Chondrocyte (in vitro differentiated cells): ENCODE results near the gene KRT81. TPM values are rescaled to one million over a fixed set of nuclear protein-coding genes. Genes with fewer than 3 reads are reported as not detected.
"Not testable (repeated sequence)": the region's sequence is repeated elsewhere in the genome, so short reads cannot be mapped to it uniquely, and the experiment has no call there.

Experiments
- DNase-seq: peaks from one replicate; pipeline ENCODE4 v3.0.0; 2021; ENCODE audit warnings: mixed read lengths, low spot score
- H3K27ac Mint-ChIP-seq: one replicate; pipeline ENCODE4 v1.8.0; 2021; ENCODE audit warnings: mild to moderate bottlenecking, moderate library complexity, mixed read lengths; ENCODE audit not compliant: unreplicated experiment
- H3K27me3 Mint-ChIP-seq: 2 replicates; pipeline ENCODE4 v1.8.0; 2021; ENCODE audit warnings: low read depth, mixed read lengths
- H3K36me3 Mint-ChIP-seq: 2 replicates; pipeline ENCODE4 v1.8.0; 2021; ENCODE audit warnings: low read depth, mixed read lengths
- H3K4me1 Mint-ChIP-seq: 2 replicates; pipeline ENCODE4 v1.8.0; 2021; ENCODE audit warnings: low read depth, mild to moderate bottlenecking, mixed read lengths
- H3K4me3 Mint-ChIP-seq: one replicate; pipeline ENCODE4 v1.8.0; 2021; ENCODE audit warnings: mild to moderate bottlenecking, moderate library complexity, mixed read lengths; ENCODE audit not compliant: unreplicated experiment
- H3K9me3 Mint-ChIP-seq: 2 replicates; pipeline ENCODE4 v1.8.0; 2021; ENCODE audit warnings: low read depth, mixed read lengths
- total RNA-seq: library from RNA; stranded (reverse); gene quantifications from 3 replicates; pipeline ENCODE4 v1.2.1, GENCODE V29; 2021
- TF ChIP-seq, protein P1 (sequence below): fragments of 200-600 bp; sonication (generic); IDR thresholded peaks from 2 replicates; pipeline ENCODE4 v1.5.0; 2021; ENCODE audit warnings: antibody characterized with exemption, mild to moderate bottlenecking, moderate library complexity

KRT81 gene
- total RNA-seq, 1 donor from 2014 or later, result 1.3 TPM

DNA sequence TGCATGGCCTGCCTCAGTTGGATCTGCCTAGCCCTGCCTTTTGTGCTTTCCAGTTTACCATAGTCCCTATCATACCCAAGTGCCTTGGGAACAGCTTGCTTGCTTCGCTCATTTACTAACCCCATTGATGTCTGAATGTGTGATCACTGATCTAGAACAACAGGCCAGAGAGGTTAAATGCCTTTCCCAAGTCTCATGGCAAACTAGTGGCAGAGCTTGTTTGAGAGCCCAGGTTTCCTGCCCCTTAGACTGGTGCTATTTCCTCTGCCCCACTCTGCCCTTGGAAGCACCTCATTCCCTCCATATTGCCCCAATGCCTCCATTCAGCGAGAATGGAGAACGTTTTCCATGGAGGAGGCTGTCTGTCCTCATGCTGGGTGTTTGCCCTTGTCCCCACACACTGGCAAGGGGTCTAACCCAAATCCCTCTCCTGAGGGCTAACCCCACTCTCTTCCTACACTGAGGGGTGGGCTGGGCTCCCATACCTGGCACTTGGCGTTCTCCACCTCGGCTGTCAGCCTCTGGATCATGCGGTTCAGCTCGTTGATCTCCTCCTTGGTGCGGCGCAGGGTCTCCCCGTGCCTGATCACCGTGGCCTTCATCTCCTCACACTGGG lies 38.5 kb downstream of the KRT81 start:
- Mint-ChIP-seq H3K27ac (no peak overlapping the region), H3K36me3 (no peaks in the 10 kb centered on the region), H3K4me1 (peaks cover 23% of the 10 kb centered on the region), H3K4me3 (no peak overlapping the region), H3K27me3 (peaks cover 3% of the 10 kb centered on the region), H3K9me3 (no peaks in the 10 kb centered on the region)
- TF ChIP-seq, protein P1, sequence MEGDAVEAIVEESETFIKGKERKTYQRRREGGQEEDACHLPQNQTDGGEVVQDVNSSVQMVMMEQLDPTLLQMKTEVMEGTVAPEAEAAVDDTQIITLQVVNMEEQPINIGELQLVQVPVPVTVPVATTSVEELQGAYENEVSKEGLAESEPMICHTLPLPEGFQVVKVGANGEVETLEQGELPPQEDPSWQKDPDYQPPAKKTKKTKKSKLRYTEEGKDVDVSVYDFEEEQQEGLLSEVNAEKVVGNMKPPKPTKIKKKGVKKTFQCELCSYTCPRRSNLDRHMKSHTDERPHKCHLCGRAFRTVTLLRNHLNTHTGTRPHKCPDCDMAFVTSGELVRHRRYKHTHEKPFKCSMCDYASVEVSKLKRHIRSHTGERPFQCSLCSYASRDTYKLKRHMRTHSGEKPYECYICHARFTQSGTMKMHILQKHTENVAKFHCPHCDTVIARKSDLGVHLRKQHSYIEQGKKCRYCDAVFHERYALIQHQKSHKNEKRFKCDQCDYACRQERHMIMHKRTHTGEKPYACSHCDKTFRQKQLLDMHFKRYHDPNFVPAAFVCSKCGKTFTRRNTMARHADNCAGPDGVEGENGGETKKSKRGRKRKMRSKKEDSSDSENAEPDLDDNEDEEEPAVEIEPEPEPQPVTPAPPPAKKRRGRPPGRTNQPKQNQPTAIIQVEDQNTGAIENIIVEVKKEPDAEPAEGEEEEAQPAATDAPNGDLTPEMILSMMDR, result no peak
- no peak for DNase-seq

DNA sequence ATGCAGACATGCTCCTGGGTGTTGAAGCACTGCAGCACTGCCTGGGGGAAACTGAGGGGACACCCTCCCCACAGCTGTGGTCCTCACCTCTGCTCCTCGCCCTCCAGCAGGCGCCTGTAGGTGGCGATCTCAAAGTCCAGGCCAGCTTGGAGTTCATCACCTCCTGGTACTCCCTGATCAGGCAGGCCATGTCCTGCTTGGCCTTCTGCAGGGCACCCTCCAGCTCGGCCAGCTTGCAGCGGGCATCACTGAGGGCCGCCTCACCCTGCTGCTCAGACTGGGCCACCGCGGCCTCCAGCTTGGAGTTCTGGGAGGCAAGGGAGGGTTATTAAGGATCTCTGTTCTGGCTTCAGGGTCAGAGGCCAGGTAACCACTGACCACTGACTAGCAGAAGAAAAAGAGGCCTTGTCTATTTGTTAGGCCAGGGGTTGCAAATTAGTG lies 39.1 kb downstream of the KRT81 start:
- TF ChIP-seq, protein P1, result peak; percentile 47
- H3K9me3 Mint-ChIP-seq, H3K27ac Mint-ChIP-seq, H3K4me3 Mint-ChIP-seq, DNase-seq, H3K27me3 Mint-ChIP-seq, H3K36me3 Mint-ChIP-seq: not testable (repeated sequence)
- H3K4me1 Mint-ChIP-seq, result peaks cover 29% of the 10 kb centered on the region

DNA sequence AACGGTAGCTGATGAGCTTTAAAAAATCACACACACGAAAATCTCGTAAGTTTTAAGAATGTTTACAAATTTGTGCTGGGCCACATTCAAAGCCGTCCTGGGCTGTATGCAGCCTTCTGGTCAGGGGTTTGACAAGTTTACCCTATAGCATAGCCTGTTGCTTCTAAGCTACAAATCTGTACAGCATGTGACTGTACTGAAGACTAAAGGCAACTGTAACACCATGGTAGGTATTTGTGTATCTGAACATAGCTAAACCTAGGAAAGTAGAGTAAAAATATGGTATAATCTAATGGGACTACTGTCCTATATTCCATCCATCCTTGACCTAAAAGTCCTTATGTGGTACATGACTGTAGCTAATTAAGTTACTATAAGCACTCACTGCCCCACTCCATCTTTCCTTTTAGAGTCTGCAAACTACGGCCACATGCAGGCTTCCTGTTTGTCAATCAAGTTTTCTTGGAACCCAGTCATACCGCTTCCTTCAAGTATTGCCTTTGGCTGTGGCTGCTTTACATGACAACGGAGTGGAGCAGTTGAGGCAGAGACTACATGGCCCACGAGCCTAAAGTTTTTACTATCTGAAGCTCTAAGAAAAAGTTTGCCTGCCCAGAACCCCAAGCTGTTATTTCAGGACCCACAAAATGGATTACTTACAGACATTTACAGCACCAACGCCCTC lies 39.8 kb downstream of the KRT81 start:
- H3K27me3 Mint-ChIP-seq, result peaks cover under 1% of the 10 kb centered on the region
- no peaks in the 10 kb centered on the region for H3K9me3 Mint-ChIP-seq
- peak; percentile 8 for DNase-seq
- H3K4me3 Mint-ChIP-seq, result no peak overlapping the region
- TF ChIP-seq, protein P1, result no peak
- H3K27ac Mint-ChIP-seq, result no peak overlapping the region
- peaks cover 36% of the 10 kb centered on the region for H3K4me1 Mint-ChIP-seq
- H3K36me3 Mint-ChIP-seq, result no peaks in the 10 kb centered on the region

DNA sequence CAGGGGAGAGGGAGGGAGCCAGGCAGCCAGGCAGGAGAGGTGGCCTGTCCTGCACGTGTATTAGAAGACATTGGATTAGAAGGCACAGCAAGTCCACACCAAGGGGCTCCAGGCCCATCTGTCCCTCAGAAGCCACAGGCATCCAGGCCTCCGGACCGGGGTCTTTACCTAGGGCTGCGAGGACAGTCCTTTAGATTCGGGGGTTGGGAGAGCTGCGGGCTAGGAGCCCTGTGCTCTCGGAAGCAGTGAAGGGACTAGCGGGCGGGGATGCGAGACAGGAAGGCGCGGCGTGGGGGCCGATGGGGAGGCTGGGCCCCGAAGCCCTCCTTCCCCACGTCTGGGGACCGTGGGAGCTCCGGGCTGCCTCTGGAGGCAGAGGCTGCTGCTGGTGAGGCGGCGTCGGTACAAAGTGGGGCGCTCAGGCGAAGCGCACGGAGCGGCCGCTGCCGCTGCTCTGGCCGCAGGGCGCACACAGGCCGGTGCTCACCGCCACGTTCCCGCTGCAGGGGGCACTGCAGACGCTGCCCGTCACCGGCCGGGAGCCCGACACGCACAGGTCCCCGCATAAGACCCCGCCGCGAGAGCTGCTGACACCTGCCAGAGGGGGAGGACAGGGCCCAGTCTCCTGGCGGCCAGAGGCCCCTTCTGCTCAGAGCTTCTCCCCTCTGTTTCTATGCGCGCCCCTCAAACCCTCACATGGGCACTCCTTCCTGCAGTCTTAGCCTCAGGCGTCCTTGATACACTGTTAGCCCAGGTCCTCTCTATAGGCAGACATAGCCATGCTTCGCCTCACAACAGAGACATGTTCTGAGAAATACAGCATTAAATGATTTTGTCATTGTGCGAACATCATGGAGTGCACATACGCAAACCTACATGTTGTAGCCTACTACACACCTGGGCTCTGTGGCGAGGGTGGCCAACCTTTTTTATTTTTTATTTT lies 41.0 kb downstream of the KRT81 start:
- Mint-ChIP-seq H3K4me3 (no peak overlapping the region), H3K27ac (peak overlapping the region; percentile 69), H3K36me3 (no peaks in the 10 kb centered on the region), H3K27me3 (no peaks in the 10 kb centered on the region), H3K4me1 (peaks cover 48% of the 10 kb centered on the region), H3K9me3 (no peaks in the 10 kb centered on the region)
- no peak for DNase-seq
- TF ChIP-seq, protein P1, result peak; percentile 10

DNA sequence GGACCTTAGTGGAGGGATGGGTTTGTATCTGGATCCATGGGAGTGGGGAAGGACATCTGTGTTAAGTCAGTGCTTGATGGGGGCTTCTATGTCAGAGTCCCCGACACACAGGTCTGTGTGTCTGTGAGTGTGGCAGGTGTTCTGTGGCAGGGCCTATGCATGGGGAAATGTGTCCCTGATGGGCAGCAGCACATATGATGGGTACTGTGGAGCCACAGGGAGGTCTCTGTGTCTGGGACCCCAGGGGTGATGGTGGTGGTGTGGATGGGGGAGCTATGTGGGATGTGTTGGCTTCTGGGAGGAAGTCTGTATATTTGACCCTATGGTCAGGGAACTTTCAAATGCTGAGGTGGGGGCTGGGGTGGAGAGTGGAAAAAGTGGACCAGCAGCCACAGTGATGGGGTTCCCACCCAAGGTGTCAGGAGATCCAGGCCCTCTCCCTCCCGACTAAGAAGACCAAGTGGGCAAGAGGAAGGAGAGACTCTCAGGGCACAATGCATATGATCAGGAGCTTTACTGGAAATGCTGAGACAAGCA lies 41.8 kb downstream of the KRT81 start:
- H3K4me1 Mint-ChIP-seq, result peaks cover 55% of the 10 kb centered on the region
- H3K27me3 Mint-ChIP-seq, result no peaks in the 10 kb centered on the region
- no peaks in the 10 kb centered on the region for H3K36me3 Mint-ChIP-seq
- peak overlapping the region; percentile 17 for H3K4me3 Mint-ChIP-seq
- TF ChIP-seq, protein P1, result no peak
- no peaks in the 10 kb centered on the region for H3K9me3 Mint-ChIP-seq
- DNase-seq, result no peak
- peak overlapping the region; percentile 80 for H3K27ac Mint-ChIP-seq
